BJ (cell line): ENCODE measurements around the gene ZNF292. TPM values are rescaled to one million over a fixed set of nuclear protein-coding genes. Genes with fewer than 3 reads are reported as not detected.
"Not testable (repeated sequence)": the region's sequence is repeated elsewhere in the genome, so short reads cannot be mapped to it uniquely, and the experiment has no call there.

Experiments used
- CTCF ChIA-PET: fragments of 350-600 bp; formaldehyde crosslinking; extraction: SDS; loops from one replicate; lab custom pipeline; 2021; ENCODE audit warnings: antibody characterized with exemption, inconsistent platforms; lab: Yijun Ruan, JAX
- POLR2A ChIA-PET: fragments of 300-600 bp; sonication (Branson Sonifier 250); formaldehyde crosslinking; extraction: SDS; loops from one replicate; lab custom pipeline; 2021; ENCODE audit warnings: antibody characterized with exemption; lab: Charles Lee
- DNase-seq: peaks from one replicate; pipeline ENCODE4 v3.0.0-alpha.2; 2011; ENCODE audit warnings: low read depth
- H3K27me3 ChIP-seq: 2 replicates; pipeline ENCODE4 v1.6.0; 2011; ENCODE audit warnings: low read length; ENCODE audit not compliant: control insufficient read depth, insufficient read depth
- H3K36me3 ChIP-seq: 2 replicates; pipeline ENCODE4 v1.5.1; 2011; ENCODE audit warnings: low read length; ENCODE audit not compliant: control insufficient read depth, insufficient read depth
- H3K4me3 ChIP-seq: 2 replicates; pipeline ENCODE4 v1.5.1; 2011; ENCODE audit warnings: low read depth, mild to moderate bottlenecking, control low read depth, low read length
- CTCF ChIP-seq: IDR thresholded peaks from 2 replicates; pipeline ENCODE4 v1.5.1; 2011; ENCODE audit warnings: low read depth, mild to moderate bottlenecking, control low read depth, inconsistent platforms, low read length, moderate library complexity; ENCODE audit not compliant: insufficient read depth
- polyA plus RNA-seq: library from polyadenylated mRNA; depleted of rRNA; stranded (reverse); fragments of >200 nt; gene quantifications from 2 replicates; pipeline ENCODE4 v1.2.3, GENCODE V29; 2011

ZNF292 gene
- polyA plus RNA-seq, 1 experiment = 4.1 TPM

DNA sequence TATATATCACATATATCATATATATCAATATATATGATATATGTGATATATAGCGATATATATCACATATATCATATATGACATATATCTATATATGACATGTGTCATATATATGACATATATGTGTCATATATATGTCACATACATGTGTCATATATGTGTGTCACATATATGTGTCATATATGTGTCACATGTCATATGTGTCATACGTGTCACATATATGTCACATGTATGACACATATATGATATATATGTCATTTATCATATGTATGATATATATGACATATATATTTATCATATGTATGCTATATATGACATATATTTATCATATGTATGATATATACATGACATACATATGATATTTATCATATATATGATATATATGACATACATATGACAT lies 27.6 kb upstream of the ZNF292 start:
- Histone ChIP-seq H3K36me3 (no peaks in the 10 kb centered on the region), H3K27me3 (no peaks in the 10 kb centered on the region), H3K4me3 (no peak overlapping the region)
- TF ChIP-seq CTCF = no peak
- no peak for DNase-seq
- CTCF ChIA-PET = no interaction called here
- POLR2A ChIA-PET = no interaction called here

DNA sequence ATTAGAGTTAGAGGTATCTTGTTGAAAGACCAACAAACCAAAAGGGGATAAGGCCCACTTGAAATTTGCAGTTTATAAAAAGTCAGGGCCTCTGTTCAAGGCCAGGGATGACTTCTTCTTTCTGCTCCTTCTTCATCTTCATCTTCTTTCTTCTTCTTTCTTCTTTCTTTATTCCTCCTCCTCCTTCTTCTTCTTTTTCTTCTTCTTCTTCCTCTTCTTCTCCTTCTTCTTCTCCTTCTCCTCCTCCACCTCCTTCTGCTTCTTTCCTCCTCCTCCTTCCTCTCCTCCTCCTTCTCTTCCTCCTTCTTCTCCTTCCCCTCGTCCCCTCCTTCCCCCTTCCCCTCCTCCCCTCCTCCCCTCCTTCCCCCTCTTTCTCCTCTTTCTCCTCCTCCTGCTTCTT lies 18.4 kb upstream of the ZNF292 start:
- Histone ChIP-seq H3K4me3 (no peak overlapping the region), H3K27me3 (no peaks in the 10 kb centered on the region; the same call in 1 of the 2 replicates), H3K36me3 (no peaks in the 10 kb centered on the region)
- POLR2A ChIA-PET = no interaction called here
- CTCF ChIA-PET = interaction anchor here (3.5 kb wide), 1 partner anchor 70 kb away, joined by 14 read pairs; no protein-coding TSS in a partner anchor
- DNase-seq = no peak
- TF ChIP-seq CTCF = no peak

- DNase-seq = no peak
- Histone ChIP-seq H3K27me3 (no peaks in the 10 kb centered on the region; the same call in 1 of the 2 replicates), H3K36me3 (no peaks in the 10 kb centered on the region), H3K4me3 (no peak overlapping the region)
- POLR2A ChIA-PET = no interaction called here
- CTCF ChIA-PET = interaction anchor here (0.8 to 3.5 kb wide), 20 partner anchors 8 to 489 kb away, joined by 3 to 19 read pairs (median 4); partner anchors contain the start of gene ZNF292
- TF ChIP-seq CTCF = peak; percentile 73
Measured at GRCh38 chr6:87139236-87139635, 16.1 kb upstream of the ZNF292 start.

DNA sequence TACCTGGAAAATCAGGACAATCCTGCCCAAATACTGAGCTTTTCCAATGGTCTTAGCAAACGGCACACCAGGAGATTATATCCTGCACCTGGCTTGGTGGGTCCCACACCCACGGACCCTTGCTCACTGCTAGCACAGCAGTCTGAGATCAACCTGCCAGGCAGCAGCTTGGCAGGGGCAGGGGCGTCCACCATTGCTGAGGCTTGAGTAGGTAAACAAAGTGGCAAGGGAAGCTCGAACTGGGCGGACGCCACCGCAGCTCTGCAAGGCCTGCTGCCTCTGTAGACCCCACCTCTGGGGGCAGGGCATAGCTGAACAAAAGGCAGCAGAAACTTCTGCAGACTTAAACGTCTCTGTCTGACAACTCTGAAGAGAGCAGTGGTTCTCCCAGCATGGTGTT lies 15.4 kb upstream of the ZNF292 start:
- DNase-seq, H3K4me3 ChIP-seq, H3K36me3 ChIP-seq, POLR2A ChIA-PET, H3K27me3 ChIP-seq: not testable (repeated sequence)
- CTCF ChIA-PET = interaction anchor here (0.7 to 3.5 kb wide), 14 partner anchors 9 to 253 kb away, joined by 3 to 19 read pairs (median 6); partner anchors contain the start of gene ZNF292

DNA sequence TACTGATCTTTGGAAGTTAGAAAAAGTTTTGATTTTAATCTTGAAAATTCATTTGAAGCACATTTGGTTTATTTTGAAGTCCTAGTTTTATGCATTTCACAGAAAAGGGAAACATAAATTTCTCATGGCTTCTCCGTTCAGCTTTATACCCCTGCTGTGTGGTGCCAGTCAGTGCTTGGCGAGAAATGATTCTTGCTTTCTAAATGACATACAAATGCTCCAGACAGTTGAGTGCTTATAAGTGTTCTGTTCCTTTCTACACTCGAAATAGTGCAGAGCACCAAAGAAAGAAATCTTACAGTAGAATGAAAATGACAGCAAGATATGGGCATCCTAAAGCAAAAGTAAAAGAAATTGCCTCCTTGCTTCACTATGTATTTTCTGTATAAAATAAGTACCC lies 9.0 kb upstream of the ZNF292 start:
- no peak for DNase-seq
- CTCF ChIA-PET = no interaction called here
- Histone ChIP-seq H3K36me3 (no peaks in the 10 kb centered on the region), H3K27me3 (no peaks in the 10 kb centered on the region), H3K4me3 (no peak overlapping the region)
- TF ChIP-seq CTCF = no peak
- POLR2A ChIA-PET = no interaction called here

DNA sequence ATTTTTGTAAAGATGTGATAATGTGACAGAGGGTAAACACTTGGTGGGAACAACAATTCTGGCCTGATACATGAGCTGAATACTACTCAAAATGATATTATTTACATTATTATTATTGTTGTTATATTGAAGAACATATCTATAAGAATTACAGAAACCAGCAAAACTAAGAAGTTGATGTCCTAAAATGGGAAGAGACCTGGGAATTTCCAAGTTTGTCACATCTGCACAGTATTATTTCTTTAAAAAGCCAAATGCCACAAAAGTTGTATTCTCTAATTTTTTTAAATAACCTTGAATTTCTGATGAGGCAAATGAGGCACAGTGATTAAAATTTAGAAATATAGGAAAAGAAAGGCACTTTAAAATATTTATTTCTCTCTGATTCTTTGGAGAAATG lies 5.0 kb upstream of the ZNF292 start:
- Histone ChIP-seq H3K27me3 (no peaks in the 10 kb centered on the region), H3K4me3 (no peak overlapping the region), H3K36me3 (no peaks in the 10 kb centered on the region)
- CTCF ChIA-PET = interaction anchor here (4.4 kb wide), 1 partner anchor 11 kb away, joined by 19 read pairs; no protein-coding TSS in a partner anchor
- POLR2A ChIA-PET = no interaction called here
- no peak for DNase-seq
- no peak for TF ChIP-seq CTCF
